ENCODE data around the gene NINJ1.

DNA sequence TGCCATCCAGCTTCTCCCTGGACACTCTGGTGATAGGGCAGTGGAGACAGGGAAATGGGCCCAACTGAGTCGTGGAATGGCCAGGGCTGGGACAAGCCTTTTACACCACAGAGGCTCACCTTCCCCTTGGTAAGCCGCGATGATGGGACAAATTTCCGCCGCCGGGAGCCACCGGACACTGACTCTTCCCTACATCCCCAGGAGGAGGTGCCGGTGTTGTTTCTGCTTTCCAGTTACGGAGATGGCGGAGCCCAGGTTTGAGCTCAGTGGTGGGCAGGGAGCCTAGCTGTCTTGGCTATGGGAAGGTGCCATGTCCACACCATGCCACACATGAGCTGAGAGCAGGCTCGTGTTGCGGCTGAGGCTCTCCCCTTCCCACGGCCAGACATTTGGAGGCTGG lies 30.0 kb upstream of the NINJ1 start:
- TF ChIP-seq, protein P1, sequence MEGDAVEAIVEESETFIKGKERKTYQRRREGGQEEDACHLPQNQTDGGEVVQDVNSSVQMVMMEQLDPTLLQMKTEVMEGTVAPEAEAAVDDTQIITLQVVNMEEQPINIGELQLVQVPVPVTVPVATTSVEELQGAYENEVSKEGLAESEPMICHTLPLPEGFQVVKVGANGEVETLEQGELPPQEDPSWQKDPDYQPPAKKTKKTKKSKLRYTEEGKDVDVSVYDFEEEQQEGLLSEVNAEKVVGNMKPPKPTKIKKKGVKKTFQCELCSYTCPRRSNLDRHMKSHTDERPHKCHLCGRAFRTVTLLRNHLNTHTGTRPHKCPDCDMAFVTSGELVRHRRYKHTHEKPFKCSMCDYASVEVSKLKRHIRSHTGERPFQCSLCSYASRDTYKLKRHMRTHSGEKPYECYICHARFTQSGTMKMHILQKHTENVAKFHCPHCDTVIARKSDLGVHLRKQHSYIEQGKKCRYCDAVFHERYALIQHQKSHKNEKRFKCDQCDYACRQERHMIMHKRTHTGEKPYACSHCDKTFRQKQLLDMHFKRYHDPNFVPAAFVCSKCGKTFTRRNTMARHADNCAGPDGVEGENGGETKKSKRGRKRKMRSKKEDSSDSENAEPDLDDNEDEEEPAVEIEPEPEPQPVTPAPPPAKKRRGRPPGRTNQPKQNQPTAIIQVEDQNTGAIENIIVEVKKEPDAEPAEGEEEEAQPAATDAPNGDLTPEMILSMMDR (IDR thresholded peaks at IDR 0.05): no peak
- no peak for TF ChIP-seq POLR2A (IDR thresholded peaks at IDR 0.05)
